Large intestine (tissue), 12 donors: ENCODE results near the gene HRG. TPM values are rescaled to one million over a fixed set of nuclear protein-coding genes. Genes with fewer than 3 reads are reported as not detected.

Experiments used
- DNase-seq, 2 donors: peaks; one replicate each; pipeline versions ENCODE4 v3.0.0 to v3.0.0-alpha.2; 2013
- H3K27ac ChIP-seq: one replicate; pipeline ENCODE4 v1.5.1; 2013; ENCODE audit warnings: low read length
- H3K27me3 ChIP-seq: 2 replicates; pipeline ENCODE4 v1.6.1; 2013; ENCODE audit warnings: low read length; ENCODE audit not compliant: control insufficient read depth, insufficient read depth
- H3K36me3 ChIP-seq: 2 replicates; pipeline ENCODE4 v1.6.1; 2013; ENCODE audit warnings: low read length; ENCODE audit not compliant: control insufficient read depth, insufficient read depth
- H3K4me1 ChIP-seq: one replicate; pipeline ENCODE4 v1.6.1; 2013; ENCODE audit warnings: low read length; ENCODE audit not compliant: control insufficient read depth, insufficient read depth
- H3K4me3 ChIP-seq: one replicate; pipeline ENCODE4 v1.5.1; 2013; ENCODE audit warnings: low read length
- H3K9me3 ChIP-seq: one replicate; pipeline ENCODE4 v1.6.1; 2013; ENCODE audit warnings: mild to moderate bottlenecking, low read depth, low read length, moderate library complexity; ENCODE audit not compliant: control insufficient read depth
- WGBS: methylation state at CpG from one replicate; pipeline ENCODE4 v1.1.5; 2013; ENCODE audit warnings: low lambda C conversion rate; ENCODE audit not compliant: insufficient coverage; 5-methylcytosine and 5-hydroxymethylcytosine counted together
- long read RNA-seq, 11 donors: transcript quantifications; one replicate each; lab custom pipeline, GENCODE V29; 2026
- polyA plus RNA-seq: library from polyadenylated mRNA; unstranded; fragments of 120-200 nt; gene quantifications from one replicate; pipeline ENCODE4 v1.2.1, GENCODE V29; 2013

The HRG gene
- polyA plus RNA-seq = 0.04 TPM
- long read RNA-seq, donor 1 = 0 reads
- long read RNA-seq, donor 2 = 0 reads
- long read RNA-seq, donor 3 = 0 reads
- long read RNA-seq, donor 4 = 0 reads
- long read RNA-seq, donor 5 = 0 reads
- long read RNA-seq, donor 6 = 0 reads
- long read RNA-seq, donor 7, partial matches to known transcripts = 0 of 1 reads
- long read RNA-seq, donor 7, other reads (novel, unspliced or antisense) = 0 of 1 reads
- long read RNA-seq, donor 8 = 0 reads
- long read RNA-seq, donor 9 = 0 reads
- long read RNA-seq, donor 10 = 0 reads
- long read RNA-seq, donor 11 = 0 reads

- no CpG with 5 or more reads among the region's 8 CpGs for WGBS
- H3K4me3 ChIP-seq = no peak within 1 kb of the TSS
- H3K4me1 ChIP-seq = no peaks in the 10 kb centered on the region
- H3K27ac ChIP-seq = no peak within 1 kb of the TSS
- no peaks in the 10 kb centered on the region for H3K9me3 ChIP-seq
- no peaks in the 10 kb centered on the region for H3K36me3 ChIP-seq
- H3K27me3 ChIP-seq = no peaks in the 10 kb centered on the region
- no peak for DNase-seq
Observed at GRCh38 chr3:186665625-186666188, at the start of gene HRG. Gene HRG (plus strand): TSS chr3:186666014. CDS start chr3:186666032, 18 bp downstream.

- H3K27ac ChIP-seq = no peak overlapping the region
- no peaks in the 10 kb centered on the region for H3K36me3 ChIP-seq
- H3K27me3 ChIP-seq = peaks cover 6% of the 10 kb centered on the region
- DNase-seq = no peak
- no peak overlapping the region for H3K4me3 ChIP-seq
- H3K4me1 ChIP-seq = peaks cover 14% of the 10 kb centered on the region
- H3K9me3 ChIP-seq = no peaks in the 10 kb centered on the region
- WGBS = no CpG with 5 or more reads among the region's 8 CpGs
Observed at GRCh38 chr3:186616299-186616617, 49.6 kb upstream of the HRG start.

- H3K27me3 ChIP-seq = peaks cover 6% of the 10 kb centered on the region
- 29% methylated on average over 7 of the region's 31 CpGs for WGBS
- H3K4me3 ChIP-seq = no peak overlapping the region
- peak; percentile 81 to 88 for DNase-seq
- H3K4me1 ChIP-seq = peaks cover 10% of the 10 kb centered on the region
- peak overlapping the region; percentile 2 for H3K27ac ChIP-seq
- H3K9me3 ChIP-seq = no peaks in the 10 kb centered on the region
- no peaks in the 10 kb centered on the region for H3K36me3 ChIP-seq
Observed at GRCh38 chr3:186617036-186617946, 48.5 kb upstream of the HRG start.

- no CpG with 5 or more reads among the region's 8 CpGs for WGBS
- H3K27ac ChIP-seq = no peak overlapping the region
- no peak for DNase-seq
- no peaks in the 10 kb centered on the region for H3K9me3 ChIP-seq
- no peaks in the 10 kb centered on the region for H3K4me1 ChIP-seq
- H3K36me3 ChIP-seq = no peaks in the 10 kb centered on the region
- H3K4me3 ChIP-seq = no peak overlapping the region
- peaks cover 6% of the 10 kb centered on the region for H3K27me3 ChIP-seq
Observed at GRCh38 chr3:186618318-186618938, 47.4 kb upstream of the HRG start.

GRCh38 chr3:186619787-186620212, 46.0 kb upstream of the HRG start:
- Histone ChIP-seq H3K36me3 (no peaks in the 10 kb centered on the region), H3K9me3 (no peaks in the 10 kb centered on the region), H3K4me1 (no peaks in the 10 kb centered on the region), H3K27ac (no peak overlapping the region), H3K4me3 (no peak overlapping the region), H3K27me3 (peaks cover 6% of the 10 kb centered on the region)
- WGBS = no CpG with 5 or more reads among the region's 5 CpGs
- no peak for DNase-seq

- H3K36me3 ChIP-seq = no peaks in the 10 kb centered on the region
- no CpG with 5 or more reads among the region's 17 CpGs for WGBS
- peaks cover 6% of the 10 kb centered on the region for H3K27me3 ChIP-seq
- no peaks in the 10 kb centered on the region for H3K4me1 ChIP-seq
- no peak overlapping the region for H3K27ac ChIP-seq
- H3K9me3 ChIP-seq = no peaks in the 10 kb centered on the region
- no peak overlapping the region for H3K4me3 ChIP-seq
- no peak for DNase-seq
Observed at GRCh38 chr3:186620213-186621092, 45.4 kb upstream of the HRG start.

- Histone ChIP-seq H3K4me3 (no peak overlapping the region), H3K27ac (no peak overlapping the region), H3K36me3 (no peaks in the 10 kb centered on the region), H3K27me3 (peaks cover 6% of the 10 kb centered on the region), H3K4me1 (no peaks in the 10 kb centered on the region), H3K9me3 (no peaks in the 10 kb centered on the region)
- no peak for DNase-seq
- WGBS = 67% methylated on average over 1 of the region's 7 CpGs
Observed at GRCh38 chr3:186621894-186622650, 43.7 kb upstream of the HRG start.

GRCh38 chr3:186622651-186623310, 43.0 kb upstream of the HRG start:
- WGBS = 86% methylated on average over 1 of the region's 2 CpGs
- H3K4me1 ChIP-seq = no peaks in the 10 kb centered on the region
- no peak overlapping the region for H3K4me3 ChIP-seq
- H3K36me3 ChIP-seq = no peaks in the 10 kb centered on the region
- no peak for DNase-seq
- no peak overlapping the region for H3K27ac ChIP-seq
- H3K9me3 ChIP-seq = no peaks in the 10 kb centered on the region
- H3K27me3 ChIP-seq = peaks cover 3% of the 10 kb centered on the region

- 82% methylated on average over 2 of the region's 4 CpGs for WGBS
- Histone ChIP-seq H3K27me3 (no peaks in the 10 kb centered on the region), H3K36me3 (no peaks in the 10 kb centered on the region), H3K4me3 (no peak overlapping the region), H3K9me3 (no peaks in the 10 kb centered on the region), H3K4me1 (no peaks in the 10 kb centered on the region), H3K27ac (no peak overlapping the region)
- DNase-seq = no peak
Observed at GRCh38 chr3:186624598-186624997, 41.2 kb upstream of the HRG start.
